Neutrophil (primary cell): ENCODE measurements around the gene GNA14.
"Not testable (repeated sequence)": the region's sequence is repeated elsewhere in the genome, so short reads cannot be mapped to it uniquely, and the experiment has no call there.

ENCODE experiments used
- H3K27ac ChIP-seq: fragments of 200-600 bp; sonication (generic); 2 replicates; pipeline ENCODE4 v1.5.1; 2016; ENCODE audit warnings: mild to moderate bottlenecking, moderate library complexity
- H3K27me3 ChIP-seq: fragments of 200-600 bp; sonication (generic); 2 replicates; pipeline ENCODE4 v1.6.0; 2016; ENCODE audit warnings: mild to moderate bottlenecking
- H3K36me3 ChIP-seq: fragments of 200-600 bp; sonication (generic); 2 replicates; pipeline ENCODE4 v1.5.1; 2017
- H3K4me1 ChIP-seq, 2 experiments: fragments of 200-600 bp in 1 of 2; sonication (generic) in 1 of 2; 1 replicate in 1 of 2; 2 replicates in 1 of 2; pipeline versions ENCODE4 v1.5.1 to v1.6.1; 2013 to 2016; ENCODE audit warnings: low read depth in 1 of 2, low read length in 1 of 2, mild to moderate bottlenecking in 1 of 2, moderate library complexity in 1 of 2; ENCODE audit not compliant: control insufficient read depth in 1 of 2, insufficient read depth in 1 of 2
- H3K4me3 ChIP-seq, 2 experiments: fragments of 200-600 bp in 1 of 2; sonication (generic) in 1 of 2; 1 replicate in 1 of 2; 2 replicates in 1 of 2; pipeline ENCODE4 v1.5.1; 2013 to 2016; ENCODE audit warnings: low read depth in 1 of 2, low read length in 1 of 2, mild to moderate bottlenecking in 1 of 2, moderate library complexity in 1 of 2
- H3K9me3 ChIP-seq: fragments of 200-600 bp; sonication (generic); 2 replicates; pipeline ENCODE4 v1.5.1; 2016
- TF ChIP-seq, protein P1 (sequence below): fragments of 200-600 bp; sonication (generic); IDR thresholded peaks from 2 replicates; pipeline ENCODE4 v1.5.1; 2016; ENCODE audit warnings: antibody characterized with exemption

GNA14 gene

DNA sequence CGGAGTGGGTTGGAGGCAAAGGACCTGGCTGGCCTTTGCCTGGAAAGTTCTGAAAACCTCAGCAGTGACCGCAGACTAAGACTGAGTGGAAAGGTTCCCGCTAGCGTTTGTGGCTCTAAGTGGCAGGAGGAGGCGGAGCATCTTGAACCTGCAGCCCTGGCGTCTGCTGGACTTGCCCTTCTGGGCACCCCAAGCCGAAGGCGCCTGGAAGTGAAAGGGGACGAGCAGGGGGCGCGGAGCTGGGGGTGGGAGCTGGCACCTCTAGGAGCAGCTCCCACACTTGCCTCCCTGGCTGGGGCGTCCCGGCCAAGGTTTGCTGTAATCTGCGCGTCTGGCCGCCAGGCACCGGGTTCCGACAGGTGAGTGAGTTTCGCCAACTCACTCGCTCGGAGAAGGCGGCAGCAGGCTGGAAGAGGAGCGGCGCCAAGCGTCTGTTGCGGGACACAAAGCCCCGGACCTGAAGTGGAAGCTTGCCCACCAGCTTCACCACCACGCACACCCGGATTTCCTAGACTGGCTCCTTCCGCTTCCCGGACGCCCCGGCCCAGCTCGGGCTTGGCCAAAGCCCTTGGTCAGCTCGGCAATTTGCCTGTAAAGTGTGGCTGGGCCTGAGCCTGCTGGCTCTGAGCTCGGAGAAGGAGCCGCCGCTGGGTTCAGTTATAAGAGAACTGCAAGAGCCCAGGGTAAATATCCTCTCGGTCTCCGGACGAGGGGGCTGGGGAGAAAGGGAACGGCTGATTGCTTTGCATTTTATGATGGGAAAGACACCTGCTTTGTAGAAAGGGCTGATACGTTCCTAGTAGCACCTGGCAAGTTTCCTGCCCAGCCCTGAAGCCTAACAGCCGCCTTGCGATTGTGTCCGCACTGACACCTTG lies at the start of gene GNA14:
GNA14 (minus strand) TSS at position 89 of the 875 bp plus-strand sequence. CDS start 529 bp downstream, outside the sequence.
- H3K36me3 ChIP-seq, result no peaks in the 10 kb centered on the region
- TF ChIP-seq, protein P1, sequence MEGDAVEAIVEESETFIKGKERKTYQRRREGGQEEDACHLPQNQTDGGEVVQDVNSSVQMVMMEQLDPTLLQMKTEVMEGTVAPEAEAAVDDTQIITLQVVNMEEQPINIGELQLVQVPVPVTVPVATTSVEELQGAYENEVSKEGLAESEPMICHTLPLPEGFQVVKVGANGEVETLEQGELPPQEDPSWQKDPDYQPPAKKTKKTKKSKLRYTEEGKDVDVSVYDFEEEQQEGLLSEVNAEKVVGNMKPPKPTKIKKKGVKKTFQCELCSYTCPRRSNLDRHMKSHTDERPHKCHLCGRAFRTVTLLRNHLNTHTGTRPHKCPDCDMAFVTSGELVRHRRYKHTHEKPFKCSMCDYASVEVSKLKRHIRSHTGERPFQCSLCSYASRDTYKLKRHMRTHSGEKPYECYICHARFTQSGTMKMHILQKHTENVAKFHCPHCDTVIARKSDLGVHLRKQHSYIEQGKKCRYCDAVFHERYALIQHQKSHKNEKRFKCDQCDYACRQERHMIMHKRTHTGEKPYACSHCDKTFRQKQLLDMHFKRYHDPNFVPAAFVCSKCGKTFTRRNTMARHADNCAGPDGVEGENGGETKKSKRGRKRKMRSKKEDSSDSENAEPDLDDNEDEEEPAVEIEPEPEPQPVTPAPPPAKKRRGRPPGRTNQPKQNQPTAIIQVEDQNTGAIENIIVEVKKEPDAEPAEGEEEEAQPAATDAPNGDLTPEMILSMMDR, result no peak
- peaks cover 19 to 20% of the 10 kb centered on the region in 2 experiments for H3K4me1 ChIP-seq
- peaks cover 79% of the 10 kb centered on the region for H3K27me3 ChIP-seq
- H3K4me3 ChIP-seq, result peak within 1 kb of the TSS; percentile 55 to 57
- no peaks in the 10 kb centered on the region for H3K9me3 ChIP-seq
- no peak within 1 kb of the TSS for H3K27ac ChIP-seq

DNA sequence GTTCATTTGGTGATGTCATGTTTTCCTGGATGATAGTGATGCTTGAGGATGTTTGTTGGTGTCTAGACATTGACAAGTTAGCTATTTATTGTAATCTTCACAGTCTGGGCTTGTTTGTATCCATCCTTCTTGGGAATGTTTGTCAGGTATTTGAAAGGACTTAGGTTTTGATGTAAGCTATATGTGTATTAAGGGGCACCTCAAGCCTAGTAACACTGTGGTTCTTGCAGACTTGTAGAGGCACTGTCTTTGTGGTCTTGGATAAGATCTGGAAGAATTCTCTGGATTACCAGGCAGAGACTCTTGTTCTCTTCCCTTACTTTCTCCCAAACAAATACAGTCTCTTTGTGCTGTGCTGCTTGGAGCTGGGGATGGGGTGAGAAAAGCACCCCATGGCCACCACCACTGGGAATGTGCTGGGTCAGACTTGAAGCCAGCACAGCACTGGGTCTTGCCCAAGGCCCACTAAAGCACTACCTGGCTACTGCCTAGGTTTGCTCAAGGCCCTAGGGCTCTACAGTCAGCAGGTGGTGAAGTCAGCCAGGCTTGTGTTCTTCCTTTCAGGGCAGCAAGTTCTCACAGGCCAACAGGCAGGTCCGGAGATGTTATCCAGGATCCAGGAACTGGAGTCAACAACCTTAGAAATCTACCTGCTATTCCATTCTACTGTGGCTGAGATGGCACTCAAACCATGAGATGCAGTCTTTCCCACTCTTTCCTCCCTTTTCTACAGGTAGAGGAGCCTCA lies 49.3 kb upstream of the GNA14 start:
- no peaks in the 10 kb centered on the region for H3K27me3 ChIP-seq
- no peak overlapping the region for H3K27ac ChIP-seq
- H3K36me3 ChIP-seq, result no peaks in the 10 kb centered on the region
- no peaks in the 10 kb centered on the region for H3K9me3 ChIP-seq
- no peaks in the 10 kb centered on the region for H3K4me1 ChIP-seq
- H3K4me3 ChIP-seq, result no peak overlapping the region
- TF ChIP-seq, protein P1, result no peak

GRCh38 chr9:77690723-77691122 lies 42.6 kb upstream of the GNA14 start:
- not testable (repeated sequence) for H3K36me3 ChIP-seq, H3K4me1 ChIP-seq, H3K27me3 ChIP-seq, H3K9me3 ChIP-seq, H3K4me3 ChIP-seq, H3K27ac ChIP-seq

DNA sequence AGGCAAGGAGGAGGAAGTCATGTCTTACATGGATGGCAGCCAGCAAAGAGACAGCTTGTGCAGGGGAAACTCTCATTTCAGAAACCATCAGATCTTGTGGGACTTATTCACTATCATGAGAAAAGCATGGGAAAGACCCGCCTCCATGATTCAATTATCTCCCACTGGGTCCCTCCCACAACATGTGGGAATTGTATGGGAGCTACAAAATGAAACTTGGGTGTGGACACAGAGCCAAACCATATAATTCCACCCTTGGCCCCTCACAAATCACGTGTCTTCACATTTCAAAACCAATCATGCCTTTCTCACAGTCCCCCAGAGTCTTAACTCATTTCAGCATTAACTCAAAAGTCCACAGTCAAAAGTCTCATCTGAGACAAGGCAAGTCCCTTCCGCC lies 42.0 kb upstream of the GNA14 start:
- not testable (repeated sequence) for H3K27ac ChIP-seq, H3K36me3 ChIP-seq, H3K27me3 ChIP-seq, H3K9me3 ChIP-seq, H3K4me3 ChIP-seq, H3K4me1 ChIP-seq

- H3K9me3 ChIP-seq, H3K4me1 ChIP-seq, H3K4me3 ChIP-seq, H3K27ac ChIP-seq, H3K27me3 ChIP-seq, H3K36me3 ChIP-seq: not testable (repeated sequence)
Observed at GRCh38 chr9:77687737-77688136, 39.6 kb upstream of the GNA14 start.

- no peak overlapping the region for H3K4me3 ChIP-seq
- H3K27me3 ChIP-seq, result no peaks in the 10 kb centered on the region
- H3K36me3 ChIP-seq, result no peaks in the 10 kb centered on the region
- TF ChIP-seq, protein P1, result no peak
- no peak overlapping the region for H3K27ac ChIP-seq
- H3K4me1 ChIP-seq, result peaks cover 11 to 16% of the 10 kb centered on the region in 2 experiments
- no peaks in the 10 kb centered on the region for H3K9me3 ChIP-seq
Observed at GRCh38 chr9:77680581-77680980, 32.5 kb upstream of the GNA14 start.
